Renal cortex interstitium (tissue), 15 donors: Measurements from ENCODE around the gene HCST. TPM values are rescaled to one million over a fixed set of nuclear protein-coding genes. Genes with fewer than 3 reads are reported as not detected.
A peak's percentile ranks its signal among the peaks of the same experiment; 100 is the strongest.
"Not testable (repeated sequence)": the region's sequence is repeated elsewhere in the genome, so short reads cannot be mapped to it uniquely, and the experiment has no call there.

Experiments
- DNase-seq, 11 donors: peaks; one replicate each; pipeline ENCODE4 v3.0.0-alpha.2; 2013; ENCODE audit warnings: low read depth in 9 of 11, low spot score in 4 of 11; ENCODE audit errors: extremely low read depth in 1 of 11
- long read RNA-seq, 16 experiments: transcript quantifications; one replicate each; lab custom pipeline, GENCODE V29; 2026
- polyA plus RNA-seq, 3 donors: library from polyadenylated mRNA; unstranded; fragments of 120-200 nt; gene quantifications; one replicate each; pipeline ENCODE4 v1.2.1, GENCODE V29; 2013; ENCODE audit not compliant: insufficient read length in 3 of 3

The HCST gene, protein sequence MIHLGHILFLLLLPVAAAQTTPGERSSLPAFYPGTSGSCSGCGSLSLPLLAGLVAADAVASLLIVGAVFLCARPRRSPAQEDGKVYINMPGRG
- 1 to 10 TPM; 3.3 to 5.4 (median 5.3) TPM for polyA plus RNA-seq
- long read RNA-seq, donor 1, partial matches to known transcripts = 0 of 1 reads
- long read RNA-seq, donor 1, other reads (novel, unspliced or antisense) = 0 of 1 reads
- long read RNA-seq, donor 2, partial matches to known transcripts = 0 of 4 reads
- long read RNA-seq, donor 2, other reads (novel, unspliced or antisense) = 0 of 4 reads
- long read RNA-seq, donor 3, partial matches to known transcripts = 0 of 2 reads
- long read RNA-seq, donor 3, other reads (novel, unspliced or antisense) = 0 of 2 reads
- long read RNA-seq, donor 4, partial matches to known transcripts = 0 of 2 reads
- long read RNA-seq, donor 4, other reads (novel, unspliced or antisense) = 0 of 2 reads
- long read RNA-seq, donor 5, partial matches to known transcripts = 0 of 2 reads
- long read RNA-seq, donor 5, other reads (novel, unspliced or antisense) = 0 of 2 reads
- long read RNA-seq, donor 6, partial matches to known transcripts = 0 of 1 reads
- long read RNA-seq, donor 6, other reads (novel, unspliced or antisense) = 0 of 1 reads
- long read RNA-seq, donor 7, partial matches to known transcripts = 0 of 4 reads
- long read RNA-seq, donor 7, other reads (novel, unspliced or antisense) = 0 of 4 reads
- long read RNA-seq, donor 8, partial matches to known transcripts = 0 of 2 reads
- long read RNA-seq, donor 8, other reads (novel, unspliced or antisense) = 0 of 2 reads
- long read RNA-seq, donor 9, partial matches to known transcripts = 0 of 1 reads
- long read RNA-seq, donor 9, other reads (novel, unspliced or antisense) = 0 of 1 reads
- long read RNA-seq, donor 10, partial matches to known transcripts = 0 of 2 reads
- long read RNA-seq, donor 10, other reads (novel, unspliced or antisense) = 0 of 2 reads
- long read RNA-seq, donor 11 = 0 reads
- long read RNA-seq, donor 12 = 0 reads
- long read RNA-seq, donor 13, transcript HCST-201 (4 exons, 613 nt) = major isoform, 8 of 8 reads
- long read RNA-seq, donor 13, partial matches to known transcripts = 0 of 8 reads
- long read RNA-seq, donor 13, other reads (novel, unspliced or antisense) = 0 of 8 reads
- long read RNA-seq, donor 14, partial matches to known transcripts = 0 of 4 reads
- long read RNA-seq, donor 14, other reads (novel, unspliced or antisense) = 0 of 4 reads
- long read RNA-seq, donor 15, partial matches to known transcripts = 0 of 1 reads
- long read RNA-seq, donor 15, other reads (novel, unspliced or antisense) = 0 of 1 reads
- long read RNA-seq, donor 16, partial matches to known transcripts = 0 of 3 reads
- long read RNA-seq, donor 16, other reads (novel, unspliced or antisense) = 0 of 3 reads

DNA sequence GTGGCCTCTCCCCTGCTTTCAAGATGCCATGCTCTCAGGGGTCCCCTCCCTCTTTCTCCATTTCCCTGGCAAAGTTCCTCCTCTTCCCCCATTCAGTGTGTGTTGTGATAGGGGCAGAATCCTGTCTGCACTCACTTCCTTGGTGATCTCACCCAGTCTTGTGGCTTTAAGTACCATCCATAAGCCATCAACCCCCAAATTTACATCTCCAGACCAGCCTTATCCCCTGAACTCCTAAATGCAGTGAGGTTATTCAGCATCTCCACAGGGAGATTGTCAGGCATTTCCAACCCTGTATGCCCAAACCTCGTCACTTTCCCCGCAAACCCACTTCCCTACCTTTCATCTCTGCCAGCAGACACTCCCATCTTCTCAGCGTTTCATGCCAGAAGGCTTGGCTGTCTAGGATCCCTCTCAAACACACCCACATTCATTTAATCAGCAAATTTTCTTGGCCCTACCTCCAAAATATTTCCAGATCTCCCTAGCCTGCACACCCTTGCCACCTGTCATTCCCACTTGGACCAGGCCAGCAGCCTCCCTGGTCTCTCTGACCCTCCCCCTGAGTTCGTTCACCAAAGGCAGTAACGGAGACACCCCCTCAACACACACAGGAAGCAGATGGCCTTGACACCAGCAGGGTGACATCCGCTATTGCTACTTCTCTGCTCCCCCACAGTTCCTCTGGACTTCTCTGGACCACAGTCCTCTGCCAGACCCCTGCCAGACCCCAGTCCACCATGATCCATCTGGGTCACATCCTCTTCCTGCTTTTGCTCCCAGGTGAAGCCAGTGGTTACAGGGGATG is at the start of gene HCST:
TSS of gene HCST (plus strand) at position 676 of the 808 bp plus-strand sequence. CDS start at position 741, 65 bp downstream.
- no peak for DNase-seq

DNA sequence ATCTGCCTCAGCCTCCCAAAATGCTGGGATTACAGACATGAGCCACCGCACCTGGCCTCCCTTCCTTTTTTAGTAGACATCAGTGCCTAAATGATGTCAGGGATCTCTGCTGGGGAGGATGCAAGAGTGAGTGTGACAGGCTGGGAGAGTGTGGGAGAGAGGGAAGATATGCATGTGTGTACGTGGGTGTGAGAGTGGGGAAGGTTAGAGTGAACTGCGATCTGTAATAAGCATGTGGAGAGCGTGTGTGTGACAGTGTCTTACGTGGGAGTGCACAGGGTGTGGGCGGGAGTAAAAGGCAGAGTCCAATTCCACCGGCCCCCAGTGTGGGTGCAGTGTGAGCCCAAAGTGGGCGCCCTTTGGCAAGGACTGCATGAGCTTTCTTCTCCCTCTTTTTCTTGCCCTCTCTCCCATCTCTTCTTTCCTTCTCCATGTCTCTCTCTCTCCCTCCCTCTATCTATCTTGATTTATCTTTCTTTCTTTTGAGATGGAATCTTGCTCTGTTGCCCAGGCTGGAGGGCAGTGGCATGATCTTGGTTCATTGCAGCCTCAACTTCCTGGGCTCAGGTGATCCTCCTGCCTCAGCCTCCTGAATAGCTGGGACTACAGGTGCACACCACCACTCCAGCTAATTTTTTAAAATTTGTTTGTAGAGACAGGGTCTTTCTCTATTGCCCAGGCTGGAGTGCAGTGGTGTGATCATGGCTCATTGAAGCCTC is 49.1 kb upstream of the HCST start:
- no peak for DNase-seq

DNA sequence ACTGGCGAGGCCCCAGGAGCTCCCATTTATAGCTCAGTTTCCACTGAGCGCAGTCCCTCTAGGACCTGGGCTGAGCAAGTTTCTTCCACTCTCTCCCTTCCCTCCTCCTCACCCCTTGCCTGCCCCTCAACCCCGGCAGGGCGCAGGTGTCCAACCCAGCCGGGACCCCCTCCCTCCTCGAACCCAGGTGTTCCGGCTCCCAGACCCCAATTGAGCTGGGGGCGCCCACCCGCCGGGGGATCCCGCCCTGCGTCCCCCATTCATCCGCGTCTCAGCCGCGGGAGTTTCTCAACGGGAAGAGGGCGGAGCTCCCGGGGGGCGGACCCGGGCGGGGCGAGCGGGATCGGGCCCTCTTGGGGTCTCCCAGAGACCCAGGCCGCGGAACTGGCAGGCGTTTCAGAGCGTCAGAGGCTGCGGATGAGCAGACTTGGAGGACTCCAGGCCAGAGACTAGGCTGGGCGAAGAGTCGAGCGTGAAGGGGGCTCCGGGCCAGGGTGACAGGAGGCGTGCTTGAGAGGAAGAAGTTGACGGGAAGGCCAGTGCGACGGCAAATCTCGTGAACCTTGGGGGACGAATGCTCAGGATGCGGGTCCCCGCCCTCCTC is 45.7 kb upstream of the HCST start, which contains the start of gene KIRREL2:
TSS of gene KIRREL2 (plus strand) at position 366 of the 604 bp plus-strand sequence. CDS start at position 575, 209 bp downstream.
- no peak for DNase-seq

DNA sequence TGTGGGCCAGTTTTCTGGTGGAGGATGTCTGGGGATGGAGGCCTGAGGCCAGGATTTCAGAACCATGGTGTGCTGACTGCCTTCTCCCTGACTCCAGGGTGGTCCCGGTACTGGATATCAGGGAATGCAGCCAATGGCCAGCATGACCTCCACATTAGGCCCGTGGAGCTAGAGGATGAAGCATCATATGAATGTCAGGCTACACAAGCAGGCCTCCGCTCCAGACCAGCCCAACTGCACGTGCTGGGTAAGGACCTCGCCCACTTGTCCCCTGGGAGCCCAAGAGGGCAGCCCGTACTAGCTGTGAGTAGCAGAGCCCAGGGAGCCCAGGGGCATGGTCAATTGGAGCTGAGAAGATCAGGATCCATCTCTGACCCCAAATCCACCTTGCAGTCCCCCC is 44.0 kb upstream of the HCST start:
- no peak for DNase-seq

DNA sequence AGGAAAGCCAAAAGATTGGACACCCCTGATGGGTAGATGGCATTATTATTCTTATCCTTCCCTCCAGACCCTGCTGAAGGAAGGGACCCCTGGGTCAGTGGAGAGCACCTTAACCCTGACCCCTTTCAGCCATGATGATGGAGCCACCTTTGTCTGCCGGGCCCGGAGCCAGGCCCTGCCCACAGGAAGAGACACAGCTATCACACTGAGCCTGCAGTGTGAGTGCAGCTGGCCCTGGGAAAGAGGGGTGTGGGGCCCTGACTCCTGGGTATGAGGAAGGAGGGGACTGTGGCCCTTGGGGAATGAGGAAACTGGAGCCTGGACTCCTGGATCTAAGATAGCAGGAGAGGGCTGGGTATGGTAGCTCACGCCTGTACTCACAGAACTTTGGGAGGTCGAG is 42.9 kb upstream of the HCST start:
- no peak for DNase-seq

DNA sequence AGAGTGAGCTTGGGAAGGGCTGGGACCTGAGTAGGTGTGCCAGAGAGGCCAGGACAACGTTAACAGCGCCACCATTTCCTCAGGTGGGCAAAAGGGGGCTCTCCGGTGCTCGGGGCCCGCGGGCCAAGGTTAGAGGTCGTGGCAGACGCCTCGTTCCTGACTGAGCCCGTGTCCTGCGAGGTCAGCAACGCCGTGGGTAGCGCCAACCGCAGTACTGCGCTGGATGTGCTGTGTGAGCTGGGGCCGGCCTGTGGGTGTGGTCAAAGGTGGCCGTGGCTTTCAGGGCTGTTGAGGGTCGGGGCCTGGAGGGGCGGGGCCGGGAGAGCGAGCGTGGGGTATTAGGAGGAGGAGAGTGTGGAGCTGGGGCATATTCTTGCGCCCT is 41.9 kb upstream of the HCST start:
- no peak for DNase-seq

DNA sequence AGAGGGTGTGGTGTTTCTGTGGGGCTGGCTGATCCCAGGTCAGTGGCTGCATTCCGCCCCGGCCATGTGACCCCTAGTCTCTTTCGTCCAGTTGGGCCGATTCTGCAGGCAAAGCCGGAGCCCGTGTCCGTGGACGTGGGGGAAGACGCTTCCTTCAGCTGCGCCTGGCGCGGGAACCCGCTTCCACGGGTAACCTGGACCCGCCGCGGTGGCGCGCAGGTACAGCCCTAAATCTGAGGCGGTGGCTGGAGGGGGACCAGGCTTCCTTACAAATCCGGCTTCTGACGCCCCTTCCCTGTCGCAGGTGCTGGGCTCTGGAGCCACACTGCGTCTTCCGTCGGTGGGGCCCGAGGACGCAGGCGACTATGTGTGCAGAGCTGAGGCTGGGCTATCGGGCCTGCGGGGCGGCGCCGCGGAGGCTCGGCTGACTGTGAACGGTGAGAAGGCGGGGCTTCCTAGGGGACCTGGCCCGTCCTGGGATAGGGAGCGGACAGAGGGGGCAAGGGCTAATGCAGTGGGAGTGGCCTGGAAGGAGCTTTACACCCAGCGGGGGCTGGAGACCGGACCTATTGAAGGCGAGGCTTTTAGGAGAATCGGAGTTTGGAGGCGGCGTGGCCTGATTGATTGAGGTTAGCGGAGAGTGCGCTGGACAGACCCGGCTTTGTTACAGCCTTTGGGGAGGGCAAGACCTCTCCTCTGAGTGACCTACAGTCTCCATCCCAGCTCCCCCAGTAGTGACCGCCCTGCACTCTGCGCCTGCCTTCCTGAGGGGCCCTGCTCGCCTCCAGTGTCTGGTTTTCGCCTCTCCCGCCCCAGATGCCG is 41.3 kb upstream of the HCST start:
- no peak for DNase-seq

DNA sequence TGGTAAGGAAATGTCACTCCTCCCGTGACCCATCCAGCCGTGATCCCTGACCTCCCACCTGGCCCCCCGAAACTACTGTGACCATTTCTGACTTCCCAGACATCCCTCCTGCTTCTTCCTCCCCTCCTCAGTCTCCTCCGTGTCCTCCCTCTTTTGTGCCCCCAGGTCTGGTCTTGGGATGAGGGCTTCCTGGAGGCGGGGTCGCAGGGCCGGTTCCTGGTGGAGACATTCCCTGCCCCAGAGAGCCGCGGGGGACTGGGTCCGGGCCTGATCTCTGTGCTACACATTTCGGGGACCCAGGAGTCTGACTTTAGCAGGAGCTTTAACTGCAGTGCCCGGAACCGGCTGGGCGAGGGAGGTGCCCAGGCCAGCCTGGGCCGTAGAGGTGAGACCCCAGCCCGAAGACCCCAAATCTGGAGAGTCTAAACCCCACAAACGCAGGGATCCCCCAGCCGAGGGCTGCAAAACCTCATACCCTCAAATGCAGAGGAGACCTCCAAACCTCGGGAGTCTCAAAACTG is 40.6 kb upstream of the HCST start:
- DNase-seq = no peak

DNA sequence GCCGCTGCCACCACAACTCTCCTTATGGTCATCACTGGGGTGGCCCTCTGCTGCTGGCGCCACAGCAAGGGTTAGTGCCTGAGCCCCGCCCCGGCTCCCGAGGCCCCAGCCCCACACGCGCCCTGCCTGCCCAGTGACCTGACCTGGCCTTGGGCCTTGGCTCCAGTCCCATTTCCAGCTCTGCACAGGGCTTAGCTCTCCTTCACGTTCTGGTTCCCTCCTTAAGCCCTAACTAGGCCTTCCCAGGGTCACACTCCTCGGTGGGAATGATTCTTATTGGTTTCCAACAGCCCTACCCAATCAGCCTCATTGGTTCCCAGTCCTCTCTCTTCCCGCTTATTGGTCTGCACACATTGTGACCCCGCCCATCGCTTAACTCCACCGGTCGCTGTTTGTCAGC is 39.8 kb upstream of the HCST start:
- DNase-seq = no peak

DNA sequence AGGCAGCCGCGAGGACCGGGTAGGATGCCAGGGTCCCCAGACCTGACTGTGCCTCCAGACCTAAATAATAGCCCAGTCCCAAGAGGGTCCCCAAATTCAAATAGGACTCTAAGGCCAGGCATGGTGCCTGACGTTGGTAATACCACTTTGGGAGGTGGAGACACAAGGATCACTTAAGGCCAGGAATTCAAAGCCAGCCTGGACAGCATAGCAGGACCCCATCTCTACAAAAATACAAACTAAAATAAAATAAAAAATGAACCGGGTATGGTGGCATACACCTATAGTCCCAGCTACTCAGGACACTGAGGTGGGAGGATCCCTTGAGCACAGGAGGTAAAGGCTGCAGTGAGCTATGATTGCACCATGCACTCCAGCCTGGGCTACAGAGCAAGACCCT is 39.3 kb upstream of the HCST start:
- no peak for DNase-seq

DNA sequence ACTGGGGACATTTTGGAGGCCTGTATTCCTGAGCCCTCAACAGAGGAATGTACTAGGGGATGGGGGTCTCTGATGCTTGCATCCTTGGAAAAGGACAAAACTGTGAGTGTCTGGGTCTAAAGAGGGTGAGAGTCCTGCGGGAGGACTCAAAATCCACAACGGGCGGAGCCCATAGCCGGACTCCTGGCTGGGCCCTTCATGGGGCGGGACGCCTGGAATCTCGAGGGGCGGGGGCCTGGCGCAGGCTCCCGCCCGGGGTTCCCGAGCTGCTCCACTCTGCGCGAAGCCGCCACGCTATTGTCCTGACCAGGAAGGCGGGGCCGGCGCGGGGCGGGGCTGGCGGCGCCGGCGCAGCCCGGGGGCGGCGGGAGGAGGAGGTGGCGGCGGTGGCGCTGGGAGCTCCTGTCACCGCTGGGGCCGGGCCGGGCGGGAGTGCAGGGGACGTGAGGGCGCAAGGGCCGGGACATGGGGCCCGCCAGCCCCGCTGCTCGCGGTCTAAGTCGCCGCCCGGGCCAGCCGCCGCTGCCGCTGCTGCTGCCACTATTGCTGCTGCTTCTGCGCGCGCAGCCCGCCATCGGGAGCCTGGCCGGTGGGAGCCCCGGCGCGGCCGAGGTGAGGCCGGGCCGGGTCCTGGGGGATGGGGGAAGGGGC is 34.0 kb upstream of the HCST start, which contains the start of gene APLP1:
TSS of gene APLP1 (plus strand) at position 403 of the 651 bp plus-strand sequence. CDS start at position 466, 63 bp downstream.
- no peak for DNase-seq

DNA sequence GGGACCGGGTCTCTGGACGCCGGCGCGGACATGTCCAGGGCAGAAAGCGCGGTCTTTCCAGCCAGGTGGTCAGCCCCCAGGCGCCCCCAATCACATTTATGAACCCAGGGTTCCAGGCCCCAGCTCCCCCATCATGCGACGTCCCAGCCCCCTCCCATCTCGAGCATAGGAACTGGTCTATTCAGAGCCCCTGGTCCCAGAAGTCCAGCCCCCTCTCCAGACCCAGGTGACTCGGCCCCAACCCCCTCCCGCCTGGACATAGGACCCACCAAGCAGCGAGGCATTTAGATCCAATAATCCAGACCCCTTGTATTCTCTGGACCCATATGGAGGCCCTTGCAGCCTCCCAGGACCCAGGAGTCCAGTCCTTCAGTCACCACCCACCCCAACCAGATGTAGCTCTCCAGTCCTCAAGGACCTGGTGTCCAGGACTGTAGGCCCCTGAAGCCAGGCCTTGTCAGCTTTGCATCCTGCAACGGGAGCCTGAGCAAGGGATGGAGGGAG is 33.5 kb upstream of the HCST start:
- DNase-seq = no peak

DNA sequence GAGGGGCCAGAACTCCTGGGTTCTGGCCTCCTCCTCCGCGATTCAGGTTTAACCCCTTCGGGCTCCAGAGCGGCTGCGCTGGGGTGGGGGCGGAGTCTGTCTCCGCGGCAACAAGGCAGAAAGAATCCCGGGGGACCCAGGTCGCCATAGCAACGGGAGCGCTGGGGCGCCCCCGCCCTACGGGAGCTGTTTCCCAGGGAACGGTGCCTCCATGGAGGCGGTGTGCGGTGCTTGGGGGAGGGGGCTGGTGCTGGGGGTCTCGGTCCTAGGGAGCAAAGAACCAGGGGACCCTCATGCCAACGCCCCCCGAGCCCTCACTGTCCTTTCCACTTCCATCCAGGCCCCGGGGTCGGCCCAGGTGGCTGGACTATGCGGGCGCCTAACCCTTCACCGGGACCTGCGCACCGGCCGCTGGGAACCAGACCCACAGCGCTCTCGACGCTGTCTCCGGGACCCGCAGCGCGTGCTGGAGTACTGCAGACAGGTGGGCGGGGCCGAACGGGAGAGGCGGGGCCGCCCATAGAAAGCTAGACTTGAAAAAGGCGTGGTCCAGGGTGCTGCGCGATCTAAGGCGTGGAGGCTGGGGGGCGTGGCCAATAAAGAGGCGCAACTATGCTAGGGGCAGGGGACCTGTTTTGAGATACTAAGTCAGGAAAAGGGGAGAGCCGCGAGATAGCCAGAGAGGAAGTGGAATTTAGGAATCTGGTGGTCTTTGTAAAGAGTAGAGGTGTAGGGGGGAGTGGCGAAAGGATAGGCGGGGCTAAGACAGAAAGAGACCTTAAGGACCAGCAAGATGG is 32.8 kb upstream of the HCST start:
- peak in 1 of 11 donors; percentile 52 for DNase-seq

DNA sequence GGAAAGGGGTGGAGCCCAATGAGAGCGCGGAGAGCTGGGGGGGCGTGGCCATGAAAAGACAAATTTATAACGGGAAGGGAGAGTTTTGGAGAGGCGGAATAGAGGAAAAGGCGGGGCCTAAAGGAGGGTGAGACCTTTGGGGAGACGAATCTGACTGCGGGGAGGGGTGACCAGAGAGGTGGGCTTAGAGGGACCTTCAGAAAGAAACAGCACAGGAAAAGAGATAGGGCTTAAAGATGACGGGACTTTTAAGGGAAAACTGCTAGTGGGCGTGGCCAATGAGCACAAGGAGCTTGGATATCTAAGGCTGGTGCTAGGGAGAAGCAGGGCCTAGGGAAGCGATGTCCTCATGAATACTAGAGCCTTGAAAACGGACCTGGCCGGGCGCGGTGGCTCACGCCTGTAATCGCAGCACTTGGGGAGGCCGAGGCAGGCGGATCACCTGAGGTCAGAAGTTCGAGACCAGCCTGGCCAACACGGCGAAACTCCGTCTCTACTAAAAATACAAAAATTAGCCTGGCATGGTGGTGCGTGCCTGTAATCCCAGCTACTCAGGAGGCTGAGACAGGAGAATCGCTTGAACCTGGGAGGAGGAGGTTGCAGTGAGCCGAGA is 32.1 kb upstream of the HCST start:
- DNase-seq = not testable (repeated sequence)
